Activated CD8-positive, alpha-beta memory T cell treated with anti-CD3 and anti-CD28 coated beads, Interleukin-2, amount 50 U/mL, for 4 hours (primary cell): ENCODE measurements around the gene GPRC5C.
A peak's percentile ranks its signal among the peaks of the same experiment; 100 is the strongest.

Experiments
- DNase-seq: peaks from one replicate; pipeline ENCODE4 v3.0.0-alpha.2; 2020

The GPRC5C gene

GRCh38 chr17:74435775-74436359 lies 4.0 kb downstream of the GPRC5C start:
- DNase-seq, result no peak

- DNase-seq, result no peak
These were observed 5.8 kb downstream of the GPRC5C start for GRCh38 chr17:74437702-74438101.

- DNase-seq, result no peak
These were observed 8.0 kb downstream of the GPRC5C start for GRCh38 chr17:74439691-74440567.

GRCh38 chr17:74441537-74441936 lies 9.6 kb downstream of the GPRC5C start:
- no peak for DNase-seq

GRCh38 chr17:74442291-74442669 lies 10.4 kb downstream of the GPRC5C start:
- DNase-seq, result no peak

GRCh38 chr17:74442670-74443515 lies 11.0 kb downstream of the GPRC5C start:
- no peak for DNase-seq

- DNase-seq, result no peak
These were observed 11.8 kb downstream of the GPRC5C start for GRCh38 chr17:74443516-74444296.

- DNase-seq, result no peak
These were observed 12.5 kb downstream of the GPRC5C start for GRCh38 chr17:74444406-74444805.

GRCh38 chr17:74445158-74445557 lies 13.3 kb downstream of the GPRC5C start:
- no peak for DNase-seq

GRCh38 chr17:74446551-74447500 lies 14.9 kb downstream of the GPRC5C start:
- peak; percentile 37 for DNase-seq

- DNase-seq, result no peak
These were observed 15.8 kb downstream of the GPRC5C start for GRCh38 chr17:74447628-74448159.

- DNase-seq, result no peak
These were observed 16.9 kb downstream of the GPRC5C start for GRCh38 chr17:74448756-74449155.

- DNase-seq, result no peak
These were observed 17.4 kb downstream of the GPRC5C start for GRCh38 chr17:74449306-74449705.

GRCh38 chr17:74449773-74450172 lies 17.9 kb downstream of the GPRC5C start:
- DNase-seq, result no peak

GRCh38 chr17:74450231-74450630 lies 18.3 kb downstream of the GPRC5C start:
- DNase-seq, result no peak

GRCh38 chr17:74450925-74451403 lies 19.1 kb downstream of the GPRC5C start:
- DNase-seq, result no peak

GRCh38 chr17:74451557-74451956 lies 19.7 kb downstream of the GPRC5C start:
- no peak for DNase-seq

GRCh38 chr17:74452033-74452840 lies 20.3 kb downstream of the GPRC5C start:
- DNase-seq, result no peak

- no peak for DNase-seq
These were observed 21.2 kb downstream of the GPRC5C start for GRCh38 chr17:74452841-74453661.
